NCI-H2081 treated with DMSO at 0.1 percent for 48 hours (cell line): ENCODE data around the gene PLXNC1.

Source experiments
- DNase-seq: peaks from one replicate; lab custom pipeline; 2025; lab: John Stamatoyannopoulos, UW

PLXNC1 gene

DNA sequence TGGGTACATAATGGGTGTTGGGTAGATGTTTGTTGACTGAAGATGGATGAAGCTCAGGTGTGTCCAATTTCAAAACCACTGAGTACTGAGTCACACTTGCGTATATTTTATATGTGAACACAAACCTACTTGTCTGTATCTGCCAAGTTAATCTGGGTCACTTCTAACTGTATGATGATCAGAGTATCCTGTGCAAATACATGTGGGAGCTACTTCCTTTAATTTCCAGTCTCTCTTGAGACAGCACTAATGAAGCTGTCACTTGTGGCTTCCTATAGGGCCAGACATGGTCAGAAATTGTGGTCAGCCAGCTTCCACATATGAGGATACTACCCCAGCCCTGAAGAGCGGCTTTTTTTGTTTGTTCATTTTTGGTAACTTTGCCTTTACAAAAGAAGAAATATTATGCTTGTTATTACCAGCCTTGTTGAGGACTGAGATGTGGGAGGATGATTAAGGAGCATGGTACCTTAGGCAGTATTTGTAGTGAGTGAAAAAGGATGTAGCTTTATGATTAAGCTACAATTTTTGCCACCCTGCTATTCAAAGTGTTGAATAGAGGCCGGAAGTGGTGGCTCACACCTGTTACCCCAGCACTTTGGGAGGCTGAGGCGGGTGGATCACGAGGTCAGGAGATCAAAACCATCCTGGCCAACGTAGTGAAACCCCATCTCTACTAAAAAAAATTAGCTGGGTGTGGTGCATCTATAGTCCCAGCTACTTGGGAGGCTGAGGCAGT is 32.4 kb downstream of the PLXNC1 start:
- DNase-seq: no peak

DNA sequence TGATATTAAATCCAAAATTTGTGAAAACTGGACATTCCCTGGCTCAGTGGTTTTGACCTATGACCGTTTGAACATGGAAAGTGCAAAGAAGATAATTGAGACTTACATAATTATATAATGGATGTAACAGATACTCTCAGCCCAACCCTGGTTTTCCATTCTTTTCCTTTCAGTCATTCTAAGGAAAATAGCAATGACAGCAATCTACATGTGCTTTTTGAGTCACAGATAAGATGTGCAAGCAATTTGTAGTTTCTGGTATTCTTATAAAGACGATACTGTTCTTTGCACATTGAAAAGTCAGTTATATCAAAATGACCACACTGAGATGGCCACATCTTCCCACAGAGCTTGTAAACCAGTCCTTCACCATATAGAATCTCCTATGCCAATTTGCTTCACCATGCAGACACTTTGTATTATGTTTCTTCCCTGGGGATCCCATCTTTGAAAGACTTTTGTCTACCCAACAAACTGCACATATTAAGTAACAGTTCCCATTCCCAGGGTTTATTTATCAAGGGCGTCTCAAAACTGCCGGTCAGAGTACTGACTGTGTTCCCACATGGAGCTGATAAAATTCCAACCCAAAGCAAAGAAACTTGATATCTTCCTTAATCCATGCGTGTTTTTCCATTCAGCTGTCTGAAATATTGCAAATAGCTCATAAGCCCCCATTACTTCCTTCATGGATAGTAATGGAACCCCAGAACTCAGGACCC is 34.8 kb downstream of the PLXNC1 start:
- no peak for DNase-seq

- no peak for DNase-seq
These were observed 35.5 kb downstream of the PLXNC1 start for GRCh38 chr12:94183708-94184379.

DNA sequence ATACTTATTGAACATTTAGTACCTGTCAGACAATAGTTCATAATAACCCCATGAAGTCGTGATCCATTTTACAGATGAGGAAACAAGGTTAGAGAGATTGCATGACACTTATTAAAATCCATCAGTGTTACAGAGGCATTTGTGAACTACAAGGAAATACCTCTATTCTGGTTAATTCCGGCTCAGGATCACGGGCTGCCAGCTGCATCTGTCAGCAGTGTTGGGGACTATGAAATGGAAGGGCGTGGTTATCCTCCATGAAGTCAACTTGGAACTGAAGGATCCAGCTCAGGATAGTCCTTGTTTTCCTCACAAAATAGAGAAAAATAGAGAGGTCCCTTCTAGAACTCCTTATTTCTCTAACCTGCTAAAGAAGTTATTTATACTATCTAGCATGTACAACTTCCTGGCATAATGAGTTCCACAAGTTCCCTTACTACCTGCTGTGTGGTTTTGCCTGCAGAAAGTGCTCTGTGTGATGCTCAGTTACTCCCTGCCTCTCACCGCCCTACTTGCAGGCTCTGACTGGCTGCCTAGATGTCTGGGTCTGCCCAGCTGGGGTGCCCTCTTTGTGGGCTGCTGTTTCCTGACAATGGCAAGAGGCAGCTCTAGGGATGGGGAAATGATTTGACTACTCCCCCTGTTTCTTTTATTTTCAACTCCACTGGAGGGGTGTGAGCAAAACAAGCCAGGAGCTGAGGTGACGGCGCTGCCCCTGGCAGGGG is 36.8 kb downstream of the PLXNC1 start:
- DNase-seq: no peak

DNA sequence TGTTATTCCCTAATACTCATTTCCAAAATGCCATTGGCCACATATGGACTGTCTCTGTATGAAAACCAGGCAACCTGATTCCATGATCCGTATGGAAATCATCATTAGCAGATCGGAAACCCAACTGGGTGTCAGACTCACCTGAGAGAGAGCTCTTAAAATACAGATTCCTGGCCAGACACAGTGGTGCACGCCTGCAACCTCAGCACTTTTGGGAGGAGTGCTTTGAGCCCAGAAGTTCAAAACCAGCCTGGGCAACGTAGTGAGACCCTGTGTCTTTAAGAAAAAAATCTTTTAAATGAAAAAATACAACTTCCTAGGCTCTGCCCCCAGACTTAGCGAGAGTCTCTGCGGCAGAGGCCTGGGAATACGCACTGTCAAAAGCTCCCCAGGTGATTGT is 37.4 kb downstream of the PLXNC1 start:
- DNase-seq: no peak

GRCh38 chr12:94186278-94187241 is 38.2 kb downstream of the PLXNC1 start:
- no peak for DNase-seq

- DNase-seq: no peak
These were observed 39.0 kb downstream of the PLXNC1 start for GRCh38 chr12:94187361-94187760.

- DNase-seq: no peak
These were observed 42.2 kb downstream of the PLXNC1 start for GRCh38 chr12:94190623-94191022.

- DNase-seq: no peak
These were observed 42.6 kb downstream of the PLXNC1 start for GRCh38 chr12:94191023-94191422.

GRCh38 chr12:94191811-94192210 is 43.4 kb downstream of the PLXNC1 start:
- DNase-seq: no peak

GRCh38 chr12:94192506-94192905 is 44.1 kb downstream of the PLXNC1 start:
- no peak for DNase-seq

DNA sequence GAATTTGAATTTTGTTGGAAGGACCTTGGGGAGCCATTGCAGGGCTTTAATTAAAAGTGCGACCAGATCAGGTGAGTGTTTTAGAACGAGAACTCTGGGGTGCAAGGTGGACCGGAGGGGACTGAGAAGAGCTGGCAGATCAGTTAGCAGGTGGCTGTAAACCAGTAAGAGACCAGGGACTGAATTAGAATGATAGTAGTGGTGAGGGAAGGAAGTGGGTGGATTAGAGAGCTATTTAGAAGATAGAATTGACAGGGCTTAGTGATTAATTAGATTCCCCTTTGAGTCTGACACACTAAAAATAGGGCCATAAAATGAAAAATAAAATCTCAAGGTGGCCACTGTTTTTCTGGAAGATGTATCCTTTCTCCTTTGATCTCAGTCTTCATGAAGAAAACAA is 44.8 kb downstream of the PLXNC1 start:
- no peak for DNase-seq

GRCh38 chr12:94195483-94195882 is 47.1 kb downstream of the PLXNC1 start:
- DNase-seq: no peak

DNA sequence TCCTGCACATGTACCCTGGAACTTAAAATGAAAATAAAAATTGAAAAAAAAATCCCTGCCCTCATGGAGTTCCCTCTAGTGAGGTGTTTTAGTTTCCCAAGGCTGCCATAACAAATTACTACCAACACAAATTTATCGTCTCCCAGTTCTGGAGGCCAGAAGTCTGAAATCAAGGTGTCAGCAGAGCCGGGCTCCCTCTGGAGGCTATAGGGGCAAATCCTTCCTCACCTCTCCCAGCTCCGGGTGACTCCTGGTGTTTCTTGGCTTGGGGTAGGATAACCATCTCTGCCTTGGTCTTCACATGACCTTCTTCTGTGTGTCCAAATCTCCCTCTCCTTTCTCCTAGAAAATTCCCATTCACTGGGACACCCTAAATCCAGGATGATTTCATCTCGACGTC is 50.1 kb downstream of the PLXNC1 start:
- no peak for DNase-seq

DNA sequence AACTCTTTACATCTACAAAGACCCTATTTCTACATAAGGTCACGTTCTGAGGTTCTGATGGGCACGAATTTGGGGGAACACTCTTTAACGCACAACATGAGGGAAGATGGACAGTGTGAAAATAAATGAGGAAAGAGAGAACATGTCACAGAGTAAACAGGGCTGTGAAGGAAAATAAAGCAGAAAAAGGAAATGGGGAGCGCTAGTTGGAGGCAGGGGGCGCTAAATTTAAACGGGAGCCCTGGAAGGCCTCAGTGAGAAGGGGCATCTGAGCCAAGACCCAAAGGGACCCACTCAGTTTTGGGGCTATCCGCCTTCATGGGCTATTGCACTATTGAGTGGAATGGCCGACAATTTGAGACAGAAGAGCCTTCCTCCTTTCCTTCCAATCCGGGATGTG is 50.5 kb downstream of the PLXNC1 start:
- no peak for DNase-seq

DNA sequence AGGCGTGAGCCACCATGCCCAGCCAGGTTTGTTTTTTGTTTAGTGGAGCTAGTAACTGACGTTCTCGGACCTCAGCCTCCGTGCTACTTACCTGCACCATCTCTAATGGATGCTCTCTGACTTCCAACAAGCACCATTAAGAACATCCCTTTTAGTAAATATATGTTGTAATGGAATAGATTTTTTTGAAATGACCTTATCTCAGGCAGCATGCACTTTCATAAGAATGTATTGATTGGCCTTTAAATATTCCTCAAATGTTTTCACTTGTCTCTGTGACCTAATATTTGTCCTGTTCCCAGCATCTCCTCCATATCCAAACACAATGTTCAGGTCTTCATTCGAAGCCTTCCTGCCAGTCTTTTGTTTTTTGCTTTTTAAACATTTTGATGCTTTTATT is 51.7 kb downstream of the PLXNC1 start:
- DNase-seq: no peak

- no peak for DNase-seq
These were observed 52.3 kb downstream of the PLXNC1 start for GRCh38 chr12:94200695-94201094.

- DNase-seq: no peak
These were observed 54.1 kb downstream of the PLXNC1 start for GRCh38 chr12:94202245-94203180.

- DNase-seq: no peak
These were observed 54.8 kb downstream of the PLXNC1 start for GRCh38 chr12:94203181-94203546.

GRCh38 chr12:94203796-94204195 is 55.4 kb downstream of the PLXNC1 start:
- no peak for DNase-seq
